IMR-90 (cell line): ENCODE data around the gene SPCS1. TPM values are rescaled to one million over a fixed set of nuclear protein-coding genes. Genes with fewer than 3 reads are reported as not detected.

ENCODE experiments used
- ATAC-seq: fragments of 200-7000 bp; cut with Tn5 transposase; 2 replicates; pipeline ENCODE4 v1.9.1; 2020; ENCODE audit warnings: low read depth, mild to moderate bottlenecking, moderate library complexity
- BruUV-seq: library from RNA; stranded (reverse); fragments of 400-500 nt; replicated peaks from 2 replicates; lab custom pipeline; 2021; lab: Mats Ljungman, UMichigan
- CTCF ChIA-PET: fragments of 300-600 bp; formaldehyde crosslinking; extraction: SDS; loops from one replicate; lab custom pipeline; 2021; ENCODE audit warnings: antibody characterized with exemption; lab: Yijun Ruan, JAX
- POLR2A ChIA-PET: fragments of 300-600 bp; sonication (Branson Sonifier 250); formaldehyde crosslinking; loops from one replicate; lab custom pipeline; 2022; ENCODE audit warnings: antibody characterized with exemption; ENCODE audit not compliant: unreplicated experiment; lab: Charles Lee
- DNase-seq: peaks from one replicate; pipeline ENCODE4 v3.0.0; 2013
- H2AFZ ChIP-seq: replicated peaks from 2 replicates; pipeline ENCODE3; 2013; ENCODE audit warnings: low read length, mild to moderate bottlenecking; ENCODE audit not compliant: poor library complexity
- H2AK5ac ChIP-seq: 2 replicates; pipeline ENCODE4 v1.6.1; 2013; ENCODE audit warnings: low read depth, low read length, inconsistent platforms
- H2AK9ac ChIP-seq: replicated peaks from 2 replicates; pipeline ENCODE3; 2013; ENCODE audit warnings: mild to moderate bottlenecking, low read depth, low read length, moderate library complexity; ENCODE audit not compliant: poor library complexity
- H2BK120ac ChIP-seq: 2 replicates; pipeline ENCODE4 v1.6.1; 2013; ENCODE audit warnings: low read depth, low read length, inconsistent platforms
- H2BK15ac ChIP-seq: 3 replicates; pipeline ENCODE4 v1.6.1; 2013; ENCODE audit warnings: low read depth, low read length, inconsistent platforms
- H2BK20ac ChIP-seq: 2 replicates; pipeline ENCODE4 v1.6.1; 2013; ENCODE audit warnings: low read depth, mild to moderate bottlenecking, inconsistent platforms, low read length, moderate library complexity
- H2BK5ac ChIP-seq: 2 replicates; pipeline ENCODE4 v1.6.1; 2013; ENCODE audit warnings: mild to moderate bottlenecking, low read depth, low read length, inconsistent platforms; ENCODE audit not compliant: poor library complexity, severe bottlenecking
- H3K14ac ChIP-seq: replicated peaks from 2 replicates; pipeline ENCODE4 v1.6.1; 2013; ENCODE audit warnings: low read depth, low read length, inconsistent platforms
- H3K18ac ChIP-seq: 2 replicates; pipeline ENCODE4 v1.6.1; 2013; ENCODE audit warnings: low read depth, low read length, control low read depth
- H3K23ac ChIP-seq: 2 replicates; pipeline ENCODE4 v1.6.1; 2013; ENCODE audit warnings: low read depth, low read length, inconsistent platforms
- H3K27ac ChIP-seq: 2 replicates; pipeline ENCODE4 v1.5.1; 2013; ENCODE audit warnings: mild to moderate bottlenecking, control low read depth, low read length; ENCODE audit not compliant: insufficient read depth
- H3K27me3 ChIP-seq: 2 replicates; pipeline ENCODE4 v1.6.1; 2013; ENCODE audit warnings: low read length; ENCODE audit not compliant: control insufficient read depth, insufficient read depth
- H3K36me3 ChIP-seq: 2 replicates; pipeline ENCODE4 v1.6.1; 2013; ENCODE audit warnings: low read length, mixed read lengths; ENCODE audit not compliant: control insufficient read depth, insufficient read depth
- H3K4ac ChIP-seq: 2 replicates; pipeline ENCODE4 v1.6.1; 2013; ENCODE audit warnings: low read depth, low read length, inconsistent platforms
- H3K4me1 ChIP-seq: 2 replicates; pipeline ENCODE4 v1.6.1; 2013; ENCODE audit warnings: low read length, mixed read lengths; ENCODE audit not compliant: control insufficient read depth, insufficient read depth
- H3K4me2 ChIP-seq: 2 replicates; pipeline ENCODE4 v1.6.1; 2013; ENCODE audit warnings: low read depth, mild to moderate bottlenecking, control low read depth, low read length, moderate library complexity
- H3K4me3 ChIP-seq: 2 replicates; pipeline ENCODE4 v1.5.1; 2013; ENCODE audit warnings: low read depth, mild to moderate bottlenecking, control low read depth, low read length, moderate library complexity; ENCODE audit not compliant: insufficient read depth
- H3K56ac ChIP-seq: 2 replicates; pipeline ENCODE4 v1.6.1; 2013; ENCODE audit warnings: low read length, inconsistent platforms; ENCODE audit not compliant: insufficient read depth; ENCODE audit errors: extremely low read depth
- H3K79me1 ChIP-seq, 2 experiments: 2 replicates each; pipeline ENCODE4 v1.6.1; 2013; ENCODE audit warnings: low read length in 2 of 2, inconsistent platforms in 1 of 2, low read depth in 1 of 2
- H3K9ac ChIP-seq: 2 replicates; pipeline ENCODE4 v1.6.1; 2013; ENCODE audit warnings: low read depth, low read length, control low read depth
- H3K9me1 ChIP-seq: 2 replicates; pipeline ENCODE4 v1.6.1; 2013; ENCODE audit warnings: low read length, inconsistent platforms; ENCODE audit not compliant: insufficient read depth
- H3K9me3 ChIP-seq: 2 replicates; pipeline ENCODE4 v1.6.1; 2013; ENCODE audit warnings: low read length; ENCODE audit not compliant: control insufficient read depth, insufficient read depth
- H4K20me1 ChIP-seq: 2 replicates; pipeline ENCODE4 v1.6.1; 2013; ENCODE audit warnings: low read length, inconsistent platforms; ENCODE audit not compliant: insufficient read depth
- H4K5ac ChIP-seq: 2 replicates; pipeline ENCODE4 v1.6.1; 2013; ENCODE audit warnings: mild to moderate bottlenecking, low read depth, low read length, control low read depth
- H4K8ac ChIP-seq, 2 experiments: 2 replicates each; pipeline ENCODE4 v1.6.1; 2013; ENCODE audit warnings: low read depth in 2 of 2, low read length in 2 of 2, control low read depth in 1 of 2, inconsistent platforms in 1 of 2
- H4K91ac ChIP-seq: 2 replicates; pipeline ENCODE4 v1.6.1; 2013; ENCODE audit warnings: low read depth, low read length, inconsistent platforms; ENCODE audit not compliant: insufficient read depth
- POLR2A ChIP-seq: IDR thresholded peaks from 2 replicates; pipeline ENCODE4 v1.6.1; 2012; ENCODE audit warnings: mild to moderate bottlenecking, low read depth, low read length
- USF2 ChIP-seq: fragments of 150-350 bp; IDR thresholded peaks from 2 replicates; pipeline ENCODE4 v1.6.1; 2017; ENCODE audit warnings: mild to moderate bottlenecking, antibody characterized with exemption, low read length, low read depth
- WGBS, 2 experiments: methylation state at CpG; one replicate each; pipeline versions ENCODE4 v1.1.5 to v1.1.7; 2013; ENCODE audit warnings: missing lambda C conversion rate in 2 of 2; ENCODE audit not compliant: insufficient read length in 1 of 2; ENCODE audit errors: extremely low coverage in 2 of 2; 5-methylcytosine and 5-hydroxymethylcytosine counted together
- dilution Hi-C: fragments of 300-500 bp; cut with HindIII; formaldehyde crosslinking; loops from one replicate; pipeline ENCODE4 v1.14.3; 2018; ENCODE audit warnings: low sequenced_read_pairs; ENCODE audit not compliant: unreplicated experiment
- in situ Hi-C: fragments of 300-500 bp; cut with MboI; formaldehyde crosslinking; loops from 3 replicates; pipeline ENCODE4 v1.14.3; 2019; ENCODE audit warnings: low sequenced_read_pairs, inconsistent platforms, mixed read lengths
- intact Hi-C: fragments of 100-400 bp; cut with micrococcal nuclease; formaldehyde crosslinking; loops from 2 replicates; pipeline ENCODE4 v1.10.0; 2022
- polyA plus RNA-seq, 3 experiments: library from polyadenylated mRNA; depleted of rRNA; stranded (reverse); fragments of >200 nt; gene quantifications; 2 replicates each; pipeline ENCODE4 v1.2.3, GENCODE V29; 2012; ENCODE audit warnings: low replicate concordance in 1 of 3
- total RNA-seq: library from RNA; depleted of rRNA; stranded (reverse); fragments of >200 nt; gene quantifications from 2 replicates; pipeline ENCODE4 v1.2.3, GENCODE V29; 2012

SPCS1 gene
- total and polyA plus RNA-seq, 2 of the 4 experiments (the other 2 are of a cell fraction), result 50.5 to 124 TPM

- no peaks in the 10 kb centered on the region; the same call in 1 of the 2 replicates for H3K36me3 ChIP-seq
- intact Hi-C loops (no loop called here), in situ Hi-C loops (no loop called here), dilution Hi-C loops (no loop called here)
- DNase-seq (no peak), ATAC-seq (no peak)
- no peak overlapping the region for H2AK5ac ChIP-seq
- H3K14ac ChIP-seq, result no peak overlapping the region
- no peak overlapping the region for H4K5ac ChIP-seq
- H3K9ac ChIP-seq, result no peak overlapping the region
- H2AFZ ChIP-seq, result no peak overlapping the region
- no peaks in the 10 kb centered on the region for H3K9me1 ChIP-seq
- no peaks in the 10 kb centered on the region for H4K20me1 ChIP-seq
- no peak overlapping the region for H2BK15ac ChIP-seq
- no peak for TF ChIP-seq USF2
- no peak for TF ChIP-seq POLR2A
- H3K4me3 ChIP-seq, result no peak overlapping the region
- no TSS peak for BruUV-seq
- H3K9me3 ChIP-seq, result no peaks in the 10 kb centered on the region
- ChIA-PET CTCF (interaction anchor here (0.6 kb wide), 1 partner anchor 309 kb away, joined by 10 read pairs; no protein-coding TSS in a partner anchor), POLR2A (no interaction called here)
- no peak overlapping the region for H4K91ac ChIP-seq
- H2BK20ac ChIP-seq, result no peak overlapping the region
- no peak overlapping the region for H3K56ac ChIP-seq
- H3K4ac ChIP-seq, result no peak overlapping the region
- no peak overlapping the region for H2BK120ac ChIP-seq
- H3K4me1 ChIP-seq, result no peaks in the 10 kb centered on the region
- H3K18ac ChIP-seq, result no peak overlapping the region
- no peak overlapping the region for H3K23ac ChIP-seq
- H3K27me3 ChIP-seq, result no peaks in the 10 kb centered on the region
- H2BK5ac ChIP-seq, result no peak overlapping the region
- no peak overlapping the region for H3K4me2 ChIP-seq
- H3K27ac ChIP-seq, result no peak overlapping the region
- no peaks in the 10 kb centered on the region for H3K79me1 ChIP-seq
- WGBS, 2 experiments, result 100% methylated on average over 2 of the region's 6 CpGs; no CpG with 5 or more reads in 1 of the 2 experiments
- no peak overlapping the region for H2AK9ac ChIP-seq
- H4K8ac ChIP-seq, result no peak overlapping the region
These were observed 15.3 kb downstream of the SPCS1 start for GRCh38 chr3:52721002-52721729.
